Endometrial microvascular endothelial cells (primary cell): ENCODE data around the gene CD109. TPM values are rescaled to one million over a fixed set of nuclear protein-coding genes. Genes with fewer than 3 reads are reported as not detected.
"Not testable (repeated sequence)": the region's sequence is repeated elsewhere in the genome, so short reads cannot be mapped to it uniquely, and the experiment has no call there.

ENCODE experiments used
- in situ Hi-C: cut with HindIII; loops from 2 replicates; pipeline ENCODE4 v1.10.0; 2017; ENCODE audit warnings: low sequenced_read_pairs, low pct_unique_long_range_greater_than_20kb; ENCODE audit errors: inconsistent ontology term
- total RNA-seq: library from RNA; depleted of rRNA; stranded (reverse); fragments of >200 nt; gene quantifications from one replicate; pipeline ENCODE4 v1.2.3, GENCODE V29; 2015; ENCODE audit errors: inconsistent ontology term

The CD109 gene
- total RNA-seq, 1 donor from 2014 or later: 45.8 TPM

DNA sequence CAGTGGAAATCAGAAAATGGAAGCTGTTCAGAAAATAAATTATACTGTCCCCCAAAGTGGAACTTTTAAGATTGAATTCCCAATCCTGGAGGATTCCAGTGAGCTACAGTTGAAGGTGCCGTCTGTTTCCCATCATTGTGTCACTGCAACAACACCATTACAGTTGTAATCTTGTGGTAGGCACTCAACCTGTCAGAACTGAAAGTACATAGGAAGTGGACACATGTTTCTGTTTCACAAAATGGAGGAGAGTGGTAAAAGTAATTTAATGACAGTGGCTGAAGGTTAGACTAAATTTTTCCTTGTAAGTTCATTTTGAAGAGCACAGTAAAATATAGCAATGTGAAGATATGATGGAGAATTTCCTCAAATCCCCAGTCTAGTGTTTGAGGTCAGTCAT, 70.0 kb downstream of the CD109 start:
- in situ Hi-C loops: no loop called here

DNA sequence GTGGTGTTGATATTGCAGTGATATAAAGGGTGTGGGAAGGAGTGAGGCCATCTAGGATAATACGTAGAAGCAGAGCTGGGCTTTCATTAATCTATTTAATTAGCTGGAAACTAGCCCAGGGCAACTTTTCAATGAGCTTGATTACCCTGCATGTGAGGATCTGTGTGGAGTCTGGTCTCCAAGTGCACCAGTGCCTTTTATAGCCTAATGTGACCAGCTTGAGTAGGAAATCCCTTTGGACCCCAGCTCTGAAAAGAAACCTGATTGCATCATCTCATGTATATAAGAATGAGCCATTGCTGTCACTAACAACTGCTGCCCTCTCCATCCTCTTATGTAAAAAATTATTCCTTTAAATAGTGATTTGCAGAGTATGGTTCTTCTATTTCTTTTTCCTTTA, 72.6 kb downstream of the CD109 start:
- in situ Hi-C loops: no loop called here

DNA sequence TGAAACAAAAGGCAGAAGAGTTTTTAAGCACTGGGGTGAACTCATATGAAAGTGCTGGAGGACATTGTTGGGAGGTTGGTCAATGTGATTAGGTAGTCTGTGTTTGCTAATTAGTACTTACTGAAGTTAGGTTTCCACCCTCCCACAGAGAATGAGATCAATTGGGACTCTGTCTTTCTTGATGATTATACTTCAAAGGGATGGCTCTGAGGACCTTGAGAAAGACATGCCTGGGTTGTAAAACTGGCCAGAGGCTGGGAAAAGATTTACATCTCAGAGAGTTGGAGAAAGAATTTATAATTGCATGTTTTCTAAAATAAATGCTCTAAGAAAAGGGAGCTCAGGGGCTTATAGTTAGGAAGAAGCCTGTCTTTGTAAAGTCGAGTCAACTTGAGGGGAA, 74.0 kb downstream of the CD109 start:
- in situ Hi-C loops: no loop called here

DNA sequence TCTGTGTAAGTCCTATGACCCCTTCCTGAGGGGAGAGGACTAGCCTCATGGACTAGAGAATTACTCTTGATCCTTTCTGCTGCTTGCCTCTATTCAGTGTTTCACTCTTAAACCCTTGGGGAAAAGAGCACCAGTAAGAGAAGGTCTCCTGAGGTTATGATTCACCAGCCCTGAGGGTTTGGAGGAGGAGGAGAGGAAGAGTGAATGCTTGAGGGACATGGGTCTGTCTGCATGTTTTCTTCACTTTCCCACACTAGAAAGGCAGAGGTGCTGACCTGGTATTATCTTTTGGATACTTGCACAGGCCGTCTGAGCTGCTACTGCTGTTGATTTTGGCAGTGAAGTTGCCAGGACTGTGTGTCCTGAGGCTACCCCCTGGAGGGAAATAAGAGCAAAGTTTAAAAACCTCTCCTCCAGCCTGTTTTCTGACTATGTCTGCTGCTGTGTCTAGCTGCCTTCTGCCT, 78.3 kb downstream of the CD109 start:
- in situ Hi-C loops: no loop called here

- in situ Hi-C loops: no loop called here
Observed at GRCh38 chr6:73779943-73780342, 83.9 kb downstream of the CD109 start.

DNA sequence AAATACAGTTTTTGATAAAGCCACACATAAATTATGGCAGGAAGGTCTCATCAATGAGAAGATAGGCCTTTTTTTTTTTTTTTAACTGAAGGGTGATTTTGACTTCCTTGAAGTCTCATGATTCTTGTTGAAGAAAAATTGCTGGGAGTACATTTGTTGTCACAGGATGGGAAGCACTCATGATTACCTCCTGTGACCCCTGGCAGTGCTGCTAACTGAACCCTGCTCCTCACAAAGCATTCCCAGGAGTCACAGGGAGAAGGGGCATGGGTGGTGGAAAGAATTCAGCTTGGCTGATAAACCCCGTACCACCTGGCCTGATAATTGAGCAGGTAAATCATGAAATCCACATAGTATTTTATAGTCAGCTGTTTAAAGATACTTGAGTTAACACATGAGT, 86.9 kb downstream of the CD109 start:
- in situ Hi-C loops: no loop called here

- in situ Hi-C loops: no loop called here
Observed at GRCh38 chr6:73784726-73785505, 88.9 kb downstream of the CD109 start.

GRCh38 chr6:73790574-73790973, 94.6 kb downstream of the CD109 start:
- in situ Hi-C loops: no loop called here

DNA sequence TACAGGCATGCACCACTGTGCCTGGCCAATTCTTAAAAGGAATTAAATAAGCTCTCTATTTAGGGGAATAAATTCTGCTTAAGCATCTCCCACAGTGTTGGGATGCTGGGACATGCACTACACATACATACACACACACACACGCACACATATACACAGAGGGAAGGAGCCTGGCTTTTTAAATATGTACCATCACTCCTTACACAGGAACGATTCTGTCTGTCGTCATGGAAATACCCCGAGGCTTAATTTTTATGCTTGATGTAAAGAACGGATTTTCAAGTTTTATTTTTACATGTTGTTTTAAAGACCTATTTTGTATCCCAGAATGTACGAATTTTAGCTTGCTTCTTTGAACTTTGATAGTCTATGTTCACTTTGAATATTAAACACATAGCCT, 95.3 kb downstream of the CD109 start:
- in situ Hi-C loops: no loop called here

DNA sequence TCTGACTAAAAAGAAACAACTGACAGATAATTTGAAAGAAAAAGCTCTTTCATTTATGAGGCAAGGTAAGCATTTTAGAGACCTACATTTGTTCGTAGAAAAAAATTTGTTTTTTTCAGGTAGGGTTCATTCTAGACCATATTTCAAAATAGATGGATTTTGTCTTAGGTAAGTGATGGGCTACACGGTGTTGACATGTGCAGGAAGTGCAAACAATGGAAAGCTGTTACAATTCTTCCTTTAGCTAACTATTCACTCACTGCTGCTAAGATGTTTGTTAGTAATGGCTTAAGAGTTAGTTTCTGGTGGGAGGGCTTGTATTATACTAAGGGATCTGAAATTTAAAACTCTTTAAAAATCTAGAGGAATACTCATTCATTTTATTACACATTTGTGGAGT, 96.7 kb downstream of the CD109 start:
- in situ Hi-C loops: no loop called here

GRCh38 chr6:73796881-73797280, 100.9 kb downstream of the CD109 start:
- in situ Hi-C loops: no loop called here

DNA sequence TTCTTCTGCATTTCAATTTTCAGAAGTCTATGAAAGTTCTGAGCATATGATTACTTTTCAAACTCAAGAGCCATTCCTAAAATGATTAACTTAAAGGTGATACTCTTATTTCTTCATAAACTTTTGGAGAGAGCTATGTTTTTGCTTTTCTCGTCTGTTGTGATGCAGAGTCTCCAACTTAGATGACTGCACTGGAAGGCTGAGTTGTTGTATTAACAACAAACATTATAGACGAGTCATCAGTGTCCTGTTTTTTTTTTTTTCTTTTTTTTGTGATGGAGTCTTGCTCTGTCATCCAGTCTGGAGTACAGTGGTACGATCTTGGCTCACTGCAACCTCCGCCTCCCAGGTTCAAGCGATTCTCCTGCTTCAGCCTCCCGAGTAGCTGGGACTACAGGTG, 101.9 kb downstream of the CD109 start:
- in situ Hi-C loops: no loop called here

- in situ Hi-C loops: no loop called here
Observed at GRCh38 chr6:73798592-73798991, 102.6 kb downstream of the CD109 start.

- in situ Hi-C loops: no loop called here
Observed at GRCh38 chr6:73800997-73801396, 105.0 kb downstream of the CD109 start.

DNA sequence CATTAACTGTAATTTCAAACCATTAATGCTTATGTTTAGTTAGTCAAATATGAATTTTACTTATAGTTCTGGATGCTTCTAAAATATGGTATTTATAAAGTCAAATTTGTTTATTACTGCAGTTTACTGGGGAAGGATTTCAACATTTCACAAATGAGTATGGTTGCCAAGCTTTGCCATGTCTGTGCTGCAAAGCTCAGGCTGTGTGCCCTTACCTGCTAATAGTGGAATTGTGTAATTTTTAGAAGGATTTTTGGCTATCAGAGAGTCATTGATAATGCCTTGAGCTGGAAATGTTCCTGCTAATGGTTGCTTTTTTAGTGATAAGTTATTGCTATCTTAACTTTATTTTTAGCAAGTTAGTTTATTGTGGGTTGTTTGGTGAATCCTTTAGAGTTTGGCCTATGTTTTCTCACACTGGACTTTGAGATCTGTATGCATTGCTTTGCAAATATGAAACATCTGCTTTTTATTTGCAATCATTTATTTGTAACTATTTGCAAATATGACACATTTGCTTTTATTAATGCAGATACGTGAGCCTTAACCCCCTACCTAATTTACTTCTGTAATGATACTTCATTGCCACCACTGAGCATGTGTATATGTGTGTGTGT, 105.8 kb downstream of the CD109 start:
- in situ Hi-C loops: no loop called here

DNA sequence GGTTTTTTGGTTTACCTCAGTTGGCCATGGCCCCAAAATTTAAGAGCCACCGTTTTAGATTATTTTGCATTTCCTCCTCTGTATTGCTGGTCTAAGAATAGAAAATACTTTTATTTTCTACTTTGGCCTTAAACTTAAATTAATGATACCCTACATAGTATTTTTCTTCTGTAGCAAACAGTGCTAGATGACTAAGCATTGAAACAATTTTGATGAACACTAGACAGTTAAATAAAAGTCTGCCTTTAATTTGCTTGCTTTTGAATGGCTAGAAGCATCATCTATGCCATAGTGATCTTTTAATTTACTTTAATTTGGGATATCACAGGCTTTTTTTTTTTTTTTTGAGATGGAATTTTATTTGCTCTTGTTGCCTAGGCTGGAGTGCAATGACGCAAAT, 106.4 kb downstream of the CD109 start:
- in situ Hi-C loops: no loop called here

GRCh38 chr6:73803562-73804241, 107.7 kb downstream of the CD109 start:
- in situ Hi-C loops: no loop called here

GRCh38 chr6:73805221-73805620, 109.2 kb downstream of the CD109 start:
- in situ Hi-C loops: not testable (repeated sequence)

- in situ Hi-C loops: not testable (repeated sequence)
Observed at GRCh38 chr6:73805982-73806381, 110.0 kb downstream of the CD109 start.

DNA sequence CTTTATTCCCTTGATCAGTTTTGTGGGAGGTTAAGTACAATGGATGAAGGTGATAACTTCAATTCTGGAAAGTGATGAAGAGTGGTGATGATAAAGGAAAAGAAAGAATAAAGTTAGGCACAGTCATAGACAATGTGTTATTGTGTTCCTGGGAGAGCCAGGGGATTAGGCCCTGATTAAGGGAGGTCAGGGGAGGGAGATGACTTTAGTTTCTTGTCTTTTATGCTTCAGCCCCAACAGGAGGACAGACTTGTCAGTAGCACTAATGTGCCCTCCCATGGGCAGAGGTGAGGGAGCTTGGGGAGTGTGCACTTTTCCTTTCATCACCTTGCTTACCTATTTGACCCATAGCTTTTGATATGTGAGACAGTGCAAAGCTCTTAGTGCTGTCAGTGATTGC, 115.7 kb downstream of the CD109 start:
- in situ Hi-C loops: no loop called here
